Measurements from ENCODE around the gene CADPS2. TPM values are rescaled to one million over a fixed set of nuclear protein-coding genes. Genes with fewer than 3 reads are reported as not detected.

The CADPS2 gene
- total and polyA plus RNA-seq, 10 of the 15 experiments (the other 5 are each of a cell fraction or from before 2014, with no cell fraction given): 0.05 to 7.5 (median 0.25) TPM

GRCh38 chr7:122881324-122881723 lies 4.9 kb downstream of the CADPS2 start (continued):
- TF ChIP-seq CTCF (IDR thresholded peaks at IDR 0.05 in 2 of 3, conservative IDR thresholded peaks at IDR 0.05 in 1 of 3; ENCODE audit: control insufficient read depth in 2 of 3, extremely low read depth in 1 of 3, insufficient read depth in 1 of 3, low read depth in 3 of 3, low read length in 3 of 3) (no peak), RAD21 (IDR thresholded peaks at IDR 0.05; ENCODE audit: insufficient read depth, low read depth, low read length) (no peak)

- Histone ChIP-seq H2AFZ (ENCODE audit: control insufficient read depth, low read depth, low read length) (no peak overlapping the region), H3K79me2 (ENCODE audit: control insufficient read depth, insufficient read depth, low read length) (no peaks in the 10 kb centered on the region), H3K9ac (ENCODE audit: control insufficient read depth, insufficient read depth, low read length) (no peak overlapping the region), H3K27me3 (replicated peaks in 1 of 2; ENCODE audit: control insufficient read depth in 2 of 2, insufficient read depth in 2 of 2, low read length in 1 of 2) (no peaks in the 10 kb centered on the region), H3K4me2 (ENCODE audit: control insufficient read depth, insufficient read depth) (no peak overlapping the region), H3K4me3 (no peak overlapping the region), H3K27ac (ENCODE audit: control insufficient read depth, insufficient read depth) (no peak overlapping the region), H4K20me1 (ENCODE audit: control insufficient read depth, insufficient read depth) (no peaks in the 10 kb centered on the region), H3K36me3 (ENCODE audit: control insufficient read depth in 2 of 2, insufficient read depth in 2 of 2, low read length in 1 of 2) (no peaks in the 10 kb centered on the region), H3K4me1 (ENCODE audit: control insufficient read depth, insufficient read depth, low read length) (no peaks in the 10 kb centered on the region), H3K9me3 (replicated peaks; ENCODE audit: control insufficient read depth, insufficient read depth, low read length) (no peaks in the 10 kb centered on the region)
- DNase-seq (ENCODE audit: low read depth, low spot score): no peak
- BruUV-seq (replicated peaks): no TSS peak
- FAIRE-seq: no peak
- intact Hi-C loops (cut with micrococcal nuclease; ENCODE audit: unreplicated experiment) (no loop called here), in situ Hi-C loops (cut with MboI) (no loop called here)
- ChIA-PET POLR2A (no interaction called here), RAD21 (ENCODE audit: unreplicated experiment) (no interaction called here), CTCF (interaction anchor here (1.2 kb wide), 1 partner anchor 34 kb away, joined by 3 read pairs; no protein-coding TSS in a partner anchor), SMC1A (ENCODE audit: uncharacterized antibody, unreplicated experiment) (interaction anchor here (0.6 to 2.2 kb wide), 3 partner anchors 12 to 200 kb away, joined by 3 to 9 read pairs (median 3); no protein-coding TSS in a partner anchor)
- TF ChIP-seq NR2F1 (conservative IDR thresholded peaks at IDR 0.05) (no peak), ELK1 (IDR thresholded peaks at IDR 0.05; ENCODE audit: low read depth, low read length) (no peak), MYB (IDR thresholded peaks at IDR 0.05; ENCODE audit: borderline replicate concordance, low read depth, low read length) (no peak), RAD51 (IDR thresholded peaks at IDR 0.05) (no peak), NBN (IDR thresholded peaks at IDR 0.05) (no peak)
- 90% methylated on average over 1 of the region's 1 CpG for WGBS (ENCODE audit: insufficient coverage, insufficient replicate concordance, low lambda C conversion rate, missing lambda C conversion rate)
- ATAC-seq: no peak
These were observed 17.0 kb downstream of the CADPS2 start for GRCh38 chr7:122869260-122869659.
